Measurements from ENCODE around the gene DIS3. TPM values are rescaled to one million over a fixed set of nuclear protein-coding genes. Genes with fewer than 3 reads are reported as not detected.

The DIS3 gene
- total RNA-seq, 4 donors from 2014 or later: 6.0 to 18.1 (median 13.5) TPM

DNA sequence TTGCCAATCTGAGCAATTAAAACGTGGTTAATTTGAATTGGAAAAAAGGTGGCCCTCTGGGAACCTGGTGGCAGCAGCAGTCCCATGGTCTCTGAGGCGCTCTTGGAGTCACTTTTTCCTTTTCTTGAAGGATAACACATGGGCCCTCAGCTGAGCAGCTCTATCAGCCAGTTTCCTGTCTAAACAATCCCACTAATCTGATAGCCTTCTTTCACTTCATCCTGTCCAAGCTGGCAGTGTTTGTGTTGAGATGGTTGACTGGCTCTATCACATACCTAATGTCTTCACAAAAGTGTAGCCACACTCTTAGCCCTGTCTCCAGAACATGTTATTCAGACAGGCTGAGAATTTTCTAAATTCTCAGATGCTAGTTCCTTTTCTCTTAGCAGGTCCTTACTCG, 64.9 kb downstream of the DIS3 start:
- intact Hi-C loops (cut with DNase I; ENCODE audit: low total_unique reads): no loop called here
- no peak overlapping the region for H3K4me3 ChIP-seq
- TF ChIP-seq EP300 (IDR thresholded peaks at IDR 0.05; ENCODE audit: low read depth) (no peak), POLR2A (IDR thresholded peaks at IDR 0.05) (no peak), POLR2AphosphoS5 (IDR thresholded peaks at IDR 0.05) (no peak)
- TF ChIP-seq, protein P1, sequence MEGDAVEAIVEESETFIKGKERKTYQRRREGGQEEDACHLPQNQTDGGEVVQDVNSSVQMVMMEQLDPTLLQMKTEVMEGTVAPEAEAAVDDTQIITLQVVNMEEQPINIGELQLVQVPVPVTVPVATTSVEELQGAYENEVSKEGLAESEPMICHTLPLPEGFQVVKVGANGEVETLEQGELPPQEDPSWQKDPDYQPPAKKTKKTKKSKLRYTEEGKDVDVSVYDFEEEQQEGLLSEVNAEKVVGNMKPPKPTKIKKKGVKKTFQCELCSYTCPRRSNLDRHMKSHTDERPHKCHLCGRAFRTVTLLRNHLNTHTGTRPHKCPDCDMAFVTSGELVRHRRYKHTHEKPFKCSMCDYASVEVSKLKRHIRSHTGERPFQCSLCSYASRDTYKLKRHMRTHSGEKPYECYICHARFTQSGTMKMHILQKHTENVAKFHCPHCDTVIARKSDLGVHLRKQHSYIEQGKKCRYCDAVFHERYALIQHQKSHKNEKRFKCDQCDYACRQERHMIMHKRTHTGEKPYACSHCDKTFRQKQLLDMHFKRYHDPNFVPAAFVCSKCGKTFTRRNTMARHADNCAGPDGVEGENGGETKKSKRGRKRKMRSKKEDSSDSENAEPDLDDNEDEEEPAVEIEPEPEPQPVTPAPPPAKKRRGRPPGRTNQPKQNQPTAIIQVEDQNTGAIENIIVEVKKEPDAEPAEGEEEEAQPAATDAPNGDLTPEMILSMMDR (IDR thresholded peaks at IDR 0.05): no peak
- peaks cover 0 to 38% (median 18%) of the 10 kb centered on the region in 4 donors for H3K36me3 ChIP-seq
- no peaks in the 10 kb centered on the region for H3K4me1 ChIP-seq
- no peaks in the 10 kb centered on the region for H3K9me3 ChIP-seq
- WGBS, 2 donors (ENCODE audit: low coverage in 1 of 2): 62 to 63% methylated on average over 3 of the region's 3 CpGs
- no peaks in the 10 kb centered on the region for H3K27me3 ChIP-seq
- no peak overlapping the region for H3K27ac ChIP-seq
- in situ Hi-C loops (cut with MboI; ENCODE audit: low pct_ligation_motif_present in 1 of 4, low pct_unique_long_range_greater_than_20kb in 1 of 4, low sequenced_read_pairs in 3 of 4): no loop called here
- no peak for DNase-seq

Small RNA genes lying within 50 kb of the gene (small RNA-seq; reads per million reads assigned to genes)
- gene RNU6-80P: 0 reads per million in 4 donors

Other genes with a start within 250 kb of the DIS3 start
- gene MZT1, start 54.3 kb downstream of the DIS3 start, total RNA-seq: 1 to 10 TPM in 2 of 4 donors, not detected in 2; 3.8 to 4.3 TPM
- gene BORA, start 54.0 kb downstream of the DIS3 start, total RNA-seq: 10 to 100 TPM in 1 of 4 donors, 1 to 10 TPM in 3; 2.2 to 80.0 (median 7.7) TPM
- 10 to 100 TPM in 3 of 4 donors, 1 to 10 TPM in 1; 8.2 to 30.8 (median 14.3) TPM for gene PIBF1, start 233 bp upstream of the DIS3 start, total RNA-seq

Measured in transverse colon (tissue), 4 donors.